Keratinocyte (primary cell): ENCODE measurements around the gene ENTPD7.

ENCODE experiments used
- EZH2 ChIP-seq: IDR thresholded peaks from one replicate; pipeline ENCODE4 v1.6.1; 2012; ENCODE audit warnings: inconsistent platforms, mild to moderate bottlenecking, low read length, moderate library complexity
- TF ChIP-seq, protein P1 (sequence below), 3 experiments: IDR thresholded peaks in 1 of 3; conservative IDR thresholded peaks in 1 of 3; optimal IDR thresholded peaks in 1 of 3; 2 replicates in 2 of 3; 3 replicates in 1 of 3; pipeline versions ENCODE3 to v1.5.1; 2011; ENCODE audit warnings: low read length in 3 of 3, mild to moderate bottlenecking in 3 of 3, moderate library complexity in 2 of 3, control low read depth in 1 of 3, inconsistent platforms in 1 of 3; ENCODE audit not compliant: insufficient read depth in 2 of 3; ENCODE audit errors: extremely low read depth in 1 of 3

DNA sequence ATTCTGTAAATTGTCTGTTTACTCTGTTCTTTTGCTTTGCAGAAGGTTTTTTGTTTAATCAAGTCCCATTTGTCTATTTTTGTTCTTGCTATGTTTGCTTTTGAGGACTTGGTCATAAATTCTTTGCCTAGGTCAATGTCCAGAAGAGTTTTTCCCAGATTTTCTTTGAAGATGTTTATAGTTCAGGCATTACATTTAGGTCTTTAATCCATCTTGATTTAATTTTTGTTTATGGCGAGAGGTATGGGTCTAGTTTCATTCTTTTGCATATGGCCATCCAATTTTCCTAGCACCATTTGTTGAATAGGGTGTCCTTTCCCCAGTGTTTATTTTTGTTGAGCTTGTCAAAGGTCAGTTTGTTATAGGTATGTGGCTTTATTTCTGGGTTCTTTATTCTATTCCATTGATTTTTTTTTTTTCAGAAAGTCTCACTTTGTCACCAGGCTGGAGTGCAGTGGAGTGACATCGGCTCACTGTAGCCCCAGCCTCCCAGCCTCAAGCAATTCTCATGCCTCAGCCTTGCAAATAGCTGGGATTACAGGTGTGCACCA, 11.6 kb upstream of the ENTPD7 start:
- no peak for TF ChIP-seq EZH2
- TF ChIP-seq, protein P1, sequence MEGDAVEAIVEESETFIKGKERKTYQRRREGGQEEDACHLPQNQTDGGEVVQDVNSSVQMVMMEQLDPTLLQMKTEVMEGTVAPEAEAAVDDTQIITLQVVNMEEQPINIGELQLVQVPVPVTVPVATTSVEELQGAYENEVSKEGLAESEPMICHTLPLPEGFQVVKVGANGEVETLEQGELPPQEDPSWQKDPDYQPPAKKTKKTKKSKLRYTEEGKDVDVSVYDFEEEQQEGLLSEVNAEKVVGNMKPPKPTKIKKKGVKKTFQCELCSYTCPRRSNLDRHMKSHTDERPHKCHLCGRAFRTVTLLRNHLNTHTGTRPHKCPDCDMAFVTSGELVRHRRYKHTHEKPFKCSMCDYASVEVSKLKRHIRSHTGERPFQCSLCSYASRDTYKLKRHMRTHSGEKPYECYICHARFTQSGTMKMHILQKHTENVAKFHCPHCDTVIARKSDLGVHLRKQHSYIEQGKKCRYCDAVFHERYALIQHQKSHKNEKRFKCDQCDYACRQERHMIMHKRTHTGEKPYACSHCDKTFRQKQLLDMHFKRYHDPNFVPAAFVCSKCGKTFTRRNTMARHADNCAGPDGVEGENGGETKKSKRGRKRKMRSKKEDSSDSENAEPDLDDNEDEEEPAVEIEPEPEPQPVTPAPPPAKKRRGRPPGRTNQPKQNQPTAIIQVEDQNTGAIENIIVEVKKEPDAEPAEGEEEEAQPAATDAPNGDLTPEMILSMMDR (optimal IDR thresholded peaks at IDR 0.05 in 1 of 3, IDR thresholded peaks at IDR 0.05 in 1 of 3, conservative IDR thresholded peaks at IDR 0.05 in 1 of 3; ENCODE audit: extremely low read depth in 1 of 3, insufficient read depth in 2 of 3, low read length in 3 of 3): no peak
